ENCODE measurements around the gene DEGS2.
A peak's percentile ranks its signal among the peaks of the same experiment; 100 is the strongest.

The DEGS2 gene

DNA sequence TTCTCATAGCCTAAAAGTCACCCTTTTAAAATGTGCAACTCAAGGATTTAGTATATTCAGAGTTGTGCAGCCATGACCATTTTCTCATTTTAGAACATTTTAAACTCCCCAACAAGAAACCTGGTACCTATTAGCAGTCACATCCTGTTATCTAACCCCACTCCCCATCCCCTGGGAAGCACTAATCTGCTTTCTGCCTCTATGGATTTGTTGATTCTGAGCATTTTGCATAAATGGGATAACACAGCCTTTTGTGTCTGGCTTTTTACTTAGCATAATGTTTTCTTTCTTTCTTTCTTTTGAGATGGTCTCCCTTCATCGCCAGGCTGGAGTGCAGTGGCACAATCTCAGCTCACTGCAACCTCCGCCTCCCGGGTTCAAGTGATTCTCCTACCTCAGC is 40.9 kb upstream of the DEGS2 start:
- TF ChIP-seq Cebpa-rat (IDR thresholded peaks at IDR 0.05) = no peak
- Histone ChIP-seq H3K4me3 (no peak overlapping the region), H3K36me3 (no peaks in the 10 kb centered on the region), H3K9ac (no peak overlapping the region), H3K4me1 (peaks cover 0 to 36% (median 25%) of the 10 kb centered on the region in 10 experiments; a peak in 17 of 20 replicates), H3K9me3 (replicated peaks in 1 of 11) (no peaks in the 10 kb centered on the region), H4K20me1 (no peaks in the 10 kb centered on the region), H3K27ac (no peak overlapping the region), H3K4me2 (no peak overlapping the region), H3K27me3 (no peaks in the 10 kb centered on the region)

GRCh38 chr14:100199240-100199860 is 39.9 kb upstream of the DEGS2 start:
- 0 out of 22 replicates have a peak overlapping the region, but pooled peaks of 1 of the 11 experiments have one; percentile 7 for H3K4me2 ChIP-seq
- no peak for TF ChIP-seq Cebpa-rat (IDR thresholded peaks at IDR 0.05)
- H3K27me3 ChIP-seq = no peaks in the 10 kb centered on the region
- peaks cover 0 to 34% (median 25%) of the 10 kb centered on the region in 10 experiments; a peak in 17 of 20 replicates for H3K4me1 ChIP-seq
- no peaks in the 10 kb centered on the region for H3K36me3 ChIP-seq
- H3K9ac ChIP-seq = no peak overlapping the region
- H3K27ac ChIP-seq = no peak overlapping the region
- no peaks in the 10 kb centered on the region for H3K9me3 ChIP-seq (replicated peaks in 1 of 11)
- H4K20me1 ChIP-seq = no peaks in the 10 kb centered on the region
- H3K4me3 ChIP-seq = no peak overlapping the region

GRCh38 chr14:100193417-100194357 is 34.2 kb upstream of the DEGS2 start:
- 0 out of 22 replicates have a peak, but pooled peaks cover 0 to 4% (median 0%) of the 10 kb centered on the region in 11 experiments for H3K9me3 ChIP-seq (replicated peaks in 1 of 11)
- no peaks in the 10 kb centered on the region for H3K36me3 ChIP-seq
- no peaks in the 10 kb centered on the region for H3K27me3 ChIP-seq
- no peak for TF ChIP-seq Cebpa-rat (IDR thresholded peaks at IDR 0.05)
- H3K9ac ChIP-seq = peak overlapping the region; percentile 58 to 91 (median 88)
- peak overlapping the region; percentile 10 to 68 (median 52); a peak in 16 of 20 replicates for H3K4me3 ChIP-seq
- no peaks in the 10 kb centered on the region for H4K20me1 ChIP-seq
- H3K4me1 ChIP-seq = peaks cover 12 to 22% (median 19%) of the 10 kb centered on the region in 10 experiments
- peak overlapping the region; percentile 55 to 92 (median 83) for H3K4me2 ChIP-seq
- H3K27ac ChIP-seq = peak overlapping the region; percentile 31 to 96 (median 91); a peak in 21 of 22 replicates

GRCh38 chr14:100192672-100193416 is 33.4 kb upstream of the DEGS2 start:
- no peaks in the 10 kb centered on the region for H3K27me3 ChIP-seq
- peak overlapping the region; percentile 83 to 96 (median 92) for H3K27ac ChIP-seq
- peak overlapping the region; percentile 80 to 91 (median 88) for H3K9ac ChIP-seq
- TF ChIP-seq Cebpa-rat (IDR thresholded peaks at IDR 0.05) = no peak
- 0 out of 22 replicates have a peak, but pooled peaks cover 0 to 4% (median 0%) of the 10 kb centered on the region in 11 experiments for H3K9me3 ChIP-seq (replicated peaks in 1 of 11)
- no peaks in the 10 kb centered on the region for H3K36me3 ChIP-seq
- peaks cover 12 to 22% (median 19%) of the 10 kb centered on the region in 10 experiments for H3K4me1 ChIP-seq
- peak overlapping the region; percentile 41 to 68 (median 56) for H3K4me3 ChIP-seq
- no peaks in the 10 kb centered on the region for H4K20me1 ChIP-seq
- H3K4me2 ChIP-seq = peak overlapping the region; percentile 77 to 93 (median 90)

GRCh38 chr14:100192250-100192671 is 32.8 kb upstream of the DEGS2 start:
- Histone ChIP-seq H3K36me3 (no peaks in the 10 kb centered on the region), H3K9ac (peak overlapping the region; percentile 80 to 91 (median 88)), H3K27ac (peak overlapping the region; percentile 83 to 96 (median 92)), H4K20me1 (no peaks in the 10 kb centered on the region), H3K9me3 (replicated peaks in 1 of 11) (0 out of 22 replicates have a peak, but pooled peaks cover 0 to 4% (median 0%) of the 10 kb centered on the region in 11 experiments), H3K4me3 (peak overlapping the region; percentile 41 to 64 (median 52)), H3K4me1 (peaks cover 12 to 22% (median 19%) of the 10 kb centered on the region in 10 experiments), H3K27me3 (no peaks in the 10 kb centered on the region), H3K4me2 (peak overlapping the region; percentile 77 to 93 (median 90))
- TF ChIP-seq Cebpa-rat (IDR thresholded peaks at IDR 0.05) = no peak

DNA sequence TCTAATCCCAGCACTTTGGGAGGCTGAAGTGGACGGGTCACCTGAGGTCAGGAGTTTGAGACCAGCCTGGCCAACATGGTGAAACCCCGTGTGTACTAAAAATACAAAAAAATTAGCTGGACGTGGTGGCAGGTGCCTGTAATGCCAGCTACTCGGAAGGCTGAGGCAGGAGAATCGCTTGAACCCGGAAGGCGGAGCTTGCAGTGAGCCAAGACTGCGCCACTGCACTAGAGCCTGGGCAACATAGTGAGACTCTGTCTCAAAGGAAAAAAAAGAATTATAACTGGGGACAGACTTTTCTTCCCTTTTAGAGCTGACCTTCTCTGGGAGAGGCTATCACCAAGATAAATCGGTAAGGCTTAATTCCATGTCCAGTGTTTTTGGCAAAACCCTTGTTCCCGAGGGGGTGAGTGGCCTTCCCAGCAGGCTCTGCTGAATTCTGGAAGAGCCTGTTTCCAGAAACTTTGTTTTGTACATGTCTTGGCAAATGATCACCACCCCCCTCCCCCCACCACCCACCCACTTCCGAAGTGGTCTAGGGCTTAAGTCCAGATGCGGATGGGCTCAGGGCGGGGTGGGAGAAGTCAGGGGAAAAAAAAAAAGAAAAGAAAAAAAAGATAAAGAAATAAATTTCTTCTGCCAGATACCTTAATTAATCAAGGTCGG is 32.3 kb upstream of the DEGS2 start:
- H3K36me3 ChIP-seq = no peaks in the 10 kb centered on the region
- peak overlapping the region in 3 of 10 experiments; percentile 41 to 64 (median 61); a peak in 2 of 20 replicates for H3K4me3 ChIP-seq
- 0 out of 22 replicates have a peak, but pooled peaks cover 0 to 4% (median 0%) of the 10 kb centered on the region in 11 experiments for H3K9me3 ChIP-seq (replicated peaks in 1 of 11)
- H3K27ac ChIP-seq = peak overlapping the region; percentile 83 to 96 (median 92); a peak in 20 of 22 replicates
- peaks cover 12 to 22% (median 19%) of the 10 kb centered on the region in 10 experiments for H3K4me1 ChIP-seq
- H3K27me3 ChIP-seq = no peaks in the 10 kb centered on the region
- no peaks in the 10 kb centered on the region for H4K20me1 ChIP-seq
- H3K9ac ChIP-seq = peak overlapping the region in 9 of 11 experiments; percentile 80 to 91 (median 88); a peak in 17 of 22 replicates
- H3K4me2 ChIP-seq = peak overlapping the region; percentile 77 to 93 (median 90)
- TF ChIP-seq Cebpa-rat (IDR thresholded peaks at IDR 0.05) = no peak

- no peak overlapping the region for H3K4me3 ChIP-seq
- H3K4me1 ChIP-seq = peaks cover 12 to 22% (median 19%) of the 10 kb centered on the region in 10 experiments
- 0 out of 22 replicates have a peak, but pooled peaks cover 0 to 4% (median 0%) of the 10 kb centered on the region in 11 experiments for H3K9me3 ChIP-seq (replicated peaks in 1 of 11)
- no peak for TF ChIP-seq Cebpa-rat (IDR thresholded peaks at IDR 0.05)
- no peaks in the 10 kb centered on the region for H3K36me3 ChIP-seq
- no peaks in the 10 kb centered on the region for H3K27me3 ChIP-seq
- H3K27ac ChIP-seq = no peak overlapping the region
- no peak overlapping the region for H3K9ac ChIP-seq
- no peak overlapping the region for H3K4me2 ChIP-seq
- no peaks in the 10 kb centered on the region for H4K20me1 ChIP-seq
Observed at GRCh38 chr14:100190126-100190525, 30.7 kb upstream of the DEGS2 start.
